SK-N-SH (cell line): ENCODE data around the gene TMEM38A. TPM values are rescaled to one million over a fixed set of nuclear protein-coding genes. Genes with fewer than 3 reads are reported as not detected.

Experiments used
- CTCF ChIA-PET: fragments of 300-600, 350-600 bp; formaldehyde crosslinking; extraction: SDS; loops from one replicate; lab custom pipeline; 2021; lab: Yijun Ruan, JAX
- POLR2A ChIA-PET: fragments of 350-600 bp; sonication (Branson Sonifier 250); formaldehyde crosslinking; extraction: SDS; loops from one replicate; lab custom pipeline; 2020; ENCODE audit warnings: antibody characterized with exemption, inconsistent platforms; lab: Yijun Ruan, JAX
- DNase-seq: peaks from one replicate; pipeline ENCODE4 v3.0.0; 2012
- H2AFZ ChIP-seq: fragments of 200-600 bp; sonication (generic); 2 replicates; pipeline ENCODE4 v1.8.1; 2016; ENCODE audit warnings: antibody characterized with exemption, mild to moderate bottlenecking, low read depth
- H3F3A ChIP-seq: fragments of 200-600 bp; sonication (generic); replicated peaks from 2 replicates; pipeline ENCODE3; 2016; ENCODE audit warnings: antibody characterized with exemption, mild to moderate bottlenecking; ENCODE audit not compliant: insufficient read depth
- H3K27ac ChIP-seq, 2 experiments: fragments of 200-500 bp in 1 of 2; fragments of 200-600 bp in 1 of 2; sonication (Bioruptor generic) in 1 of 2; sonication (generic), shearing (Covaris generic) in 1 of 2; 2 replicates each; pipeline versions ENCODE4 v1.5.1 to v1.6.1; 2014 to 2016; ENCODE audit warnings: low read depth in 2 of 2, inconsistent platforms in 1 of 2, low read length in 1 of 2, mild to moderate bottlenecking in 1 of 2, mixed read lengths in 1 of 2
- H3K27me3 ChIP-seq: fragments of 200-600 bp; sonication (generic), shearing (Covaris generic); 2 replicates; pipeline ENCODE4 v1.6.1; 2016; ENCODE audit warnings: mixed run types; ENCODE audit not compliant: insufficient read depth
- H3K36me3 ChIP-seq, 2 experiments: fragments of 200-500 bp in 1 of 2; fragments of 200-600 bp in 1 of 2; sonication (Bioruptor generic) in 1 of 2; sonication (generic) in 1 of 2; replicated peaks in 1 of 2; 2 replicates each; pipeline versions ENCODE3 to v1.5.1; 2014 to 2016; ENCODE audit warnings: low read length in 1 of 2, mild to moderate bottlenecking in 1 of 2; ENCODE audit not compliant: insufficient read depth in 2 of 2, control insufficient read depth in 1 of 2
- H3K4me1 ChIP-seq, 2 experiments: fragments of 200-500 bp in 1 of 2; fragments of 200-600 bp in 1 of 2; sonication (Bioruptor generic) in 1 of 2; sonication (generic), shearing (Covaris generic) in 1 of 2; 2 replicates each; pipeline versions ENCODE4 v1.5.1 to v1.6.1; 2014 to 2016; ENCODE audit warnings: low read depth in 1 of 2, low read length in 1 of 2, mixed run types in 1 of 2; ENCODE audit not compliant: insufficient read depth in 2 of 2, control insufficient read depth in 1 of 2
- H3K4me2 ChIP-seq: fragments of 200-600 bp; sonication (generic), shearing (Covaris generic); 2 replicates; pipeline ENCODE4 v1.6.1; 2017; ENCODE audit warnings: mixed run types
- H3K4me3 ChIP-seq, 2 experiments: fragments of 200-500 bp in 1 of 2; fragments of 200-600 bp in 1 of 2; sonication (Bioruptor generic) in 1 of 2; sonication (generic), shearing (Covaris generic) in 1 of 2; 2 replicates each; pipeline versions ENCODE4 v1.5.1 to v1.8.1; 2014 to 2016; ENCODE audit warnings: low read depth in 2 of 2, inconsistent platforms in 1 of 2, low read length in 1 of 2, mild to moderate bottlenecking in 1 of 2, mixed read lengths in 1 of 2, moderate library complexity in 1 of 2
- H3K79me2 ChIP-seq: fragments of 200-600 bp; sonication (generic); 2 replicates; pipeline ENCODE4 v1.8.1; 2017; ENCODE audit warnings: mild to moderate bottlenecking; ENCODE audit not compliant: insufficient read depth
- H3K9ac ChIP-seq: fragments of 200-600 bp; sonication (generic); 2 replicates; pipeline ENCODE4 v1.6.1; 2017; ENCODE audit warnings: mixed run types
- H3K9me2 ChIP-seq: fragments of 200-600 bp; sonication (generic); 2 replicates; pipeline ENCODE4 v1.6.1; 2017; ENCODE audit warnings: mixed run types
- H3K9me3 ChIP-seq: fragments of 200-600 bp; sonication (generic); 2 replicates; pipeline ENCODE4 v1.6.1; 2017; ENCODE audit warnings: mixed run types, mild to moderate bottlenecking, moderate library complexity
- H4K20me1 ChIP-seq: fragments of 200-600 bp; sonication (generic); 2 replicates; pipeline ENCODE4 v1.6.1; 2017; ENCODE audit warnings: mild to moderate bottlenecking, mixed run types; ENCODE audit not compliant: insufficient read depth
- FOSL2 ChIP-seq: IDR thresholded peaks from 2 replicates; pipeline ENCODE4 v1.4.0; 2012; ENCODE audit warnings: low read depth, mild to moderate bottlenecking, moderate library complexity, borderline replicate concordance
- FOXJ3 ChIP-seq: sonication (generic); formaldehyde crosslinking; IDR thresholded peaks from 2 replicates; pipeline ENCODE4 v1.5.1; 2020; ENCODE audit warnings: mild to moderate bottlenecking, missing genetic modification reagents
- FOXM1 ChIP-seq: IDR thresholded peaks from 2 replicates; pipeline ENCODE4 v1.4.0; 2012; ENCODE audit warnings: low read depth, mild to moderate bottlenecking
- GABPA ChIP-seq: IDR thresholded peaks from 2 replicates; pipeline ENCODE4 v1.4.0; 2012; ENCODE audit warnings: low read depth, mild to moderate bottlenecking
- GATA2 ChIP-seq: sonication (generic); formaldehyde crosslinking; IDR thresholded peaks from 2 replicates; pipeline ENCODE4 v1.5.0; 2020; ENCODE audit warnings: mild to moderate bottlenecking, missing genetic modification reagents
- JUND ChIP-seq: IDR thresholded peaks from 2 replicates; pipeline ENCODE4 v1.4.0; 2012
- MEF2A ChIP-seq: IDR thresholded peaks from 2 replicates; pipeline ENCODE4 v1.4.0; 2012; ENCODE audit warnings: low read depth, borderline replicate concordance
- MXI1 ChIP-seq: IDR thresholded peaks from 2 replicates; pipeline ENCODE4 v1.6.1; 2012; ENCODE audit warnings: mild to moderate bottlenecking, low read depth, low read length, improper control_type of control experiment
- NRF1 ChIP-seq: IDR thresholded peaks from 2 replicates; pipeline ENCODE4 v1.6.1; 2012; ENCODE audit warnings: low read depth, mild to moderate bottlenecking, low read length
- RFX5 ChIP-seq: IDR thresholded peaks from 2 replicates; pipeline ENCODE4 v1.6.1; 2012; ENCODE audit warnings: mild to moderate bottlenecking, improper control_type of control experiment, low read length
- RXRA ChIP-seq: IDR thresholded peaks from 2 replicates; pipeline ENCODE4 v1.4.0; 2012; ENCODE audit warnings: low read depth, mild to moderate bottlenecking, borderline replicate concordance
- SMC3 ChIP-seq: IDR thresholded peaks from 2 replicates; pipeline ENCODE4 v1.6.1; 2012; ENCODE audit warnings: low read depth, low read length, improper control_type of control experiment
- TEAD4 ChIP-seq: IDR thresholded peaks from 2 replicates; pipeline ENCODE4 v1.4.0; 2012; ENCODE audit warnings: mild to moderate bottlenecking, borderline replicate concordance; ENCODE audit not compliant: insufficient read depth
- WGBS: methylation state at CpG from one replicate; pipeline ENCODE4 v1.1.6; 2017; ENCODE audit warnings: low lambda C conversion rate; 5-methylcytosine and 5-hydroxymethylcytosine counted together
- polyA plus RNA-seq, 3 experiments: library from polyadenylated mRNA; depleted of rRNA; stranded (reverse); fragments of >200 nt; gene quantifications; 2 replicates each; pipeline ENCODE4 v1.2.3, GENCODE V29; 2012
- TF ChIP-seq, protein P1 (sequence below): IDR thresholded peaks from 2 replicates; pipeline ENCODE4 v1.4.0; 2012; ENCODE audit warnings: low read depth
- TF ChIP-seq, protein P2 (sequence below): fragments of 150-350 bp; IDR thresholded peaks from 2 replicates; pipeline ENCODE4 v1.6.1; 2016; ENCODE audit warnings: mild to moderate bottlenecking, low read depth, low read length
- TF ChIP-seq, protein P3 (sequence below): IDR thresholded peaks from 2 replicates; pipeline ENCODE4 v1.4.0; 2012; ENCODE audit warnings: low read depth, borderline replicate concordance
- TF ChIP-seq, protein P4 (sequence below): IDR thresholded peaks from 2 replicates; pipeline ENCODE4 v1.6.1; 2012; ENCODE audit warnings: mild to moderate bottlenecking, low read depth, low read length, moderate library complexity

Gene TMEM38A
- polyA plus RNA-seq, 1 of the 3 experiments (the other 2 are of a cell fraction): 3.3 TPM

- TF ChIP-seq FOXJ3 (no peak), GABPA (no peak), NRF1 (no peak)
These were observed 37.9 kb upstream of the TMEM38A start (continued) for GRCh38 chr19:16623066-16623465.

DNA sequence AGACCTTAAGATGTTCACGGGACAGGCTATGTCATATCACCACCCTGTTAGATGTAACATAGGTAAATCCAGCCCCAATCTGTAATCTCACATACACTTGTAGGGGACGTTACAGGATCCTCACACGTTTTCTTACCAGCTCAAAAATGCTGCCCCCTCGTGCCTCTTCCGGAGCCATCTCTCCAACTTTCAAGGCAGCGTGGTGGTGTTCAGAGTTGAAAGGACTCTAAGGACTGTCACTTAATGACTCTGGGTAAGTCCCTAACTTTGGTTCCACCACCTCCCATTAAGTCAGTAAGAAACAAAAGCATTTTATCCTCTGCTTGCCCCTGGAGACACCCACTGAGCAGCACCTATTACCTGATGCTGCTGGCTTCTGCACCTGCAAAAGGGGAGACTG is 37.4 kb upstream of the TMEM38A start:
- Histone ChIP-seq H3K4me1 (peaks cover 6 to 27% of the 10 kb centered on the region in 2 experiments; a peak in 2 of 4 replicates), H3K36me3 (peaks cover 0 to 34% of the 10 kb centered on the region in 2 experiments), H3K79me2 (peaks cover 93% of the 10 kb centered on the region), H2AFZ (no peak overlapping the region), H3F3A (no peaks in the 10 kb centered on the region), H3K4me2 (no peak overlapping the region), H3K9ac (no peak overlapping the region), H3K27me3 (no peaks in the 10 kb centered on the region), H3K27ac (no peak overlapping the region), H3K9me3 (no peaks in the 10 kb centered on the region), H3K4me3 (no peak overlapping the region), H4K20me1 (peaks cover 89% of the 10 kb centered on the region), H3K9me2 (no peaks in the 10 kb centered on the region)
- WGBS: 98% methylated on average over 6 of the region's 6 CpGs
- CTCF ChIA-PET: interaction anchor here (0.6 kb wide), 1 partner anchor 11 kb away, joined by 3 read pairs; no protein-coding TSS in a partner anchor
- no peak for DNase-seq
- POLR2A ChIA-PET: no interaction called here
- TF ChIP-seq FOXJ3: no peak
- no peak for TF ChIP-seq RXRA
- TF ChIP-seq, protein P1, sequence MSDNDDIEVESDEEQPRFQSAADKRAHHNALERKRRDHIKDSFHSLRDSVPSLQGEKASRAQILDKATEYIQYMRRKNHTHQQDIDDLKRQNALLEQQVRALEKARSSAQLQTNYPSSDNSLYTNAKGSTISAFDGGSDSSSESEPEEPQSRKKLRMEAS: no peak
- no peak for TF ChIP-seq FOSL2
- no peak for TF ChIP-seq FOXM1
- no peak for TF ChIP-seq JUND
- TF ChIP-seq TEAD4: no peak
- TF ChIP-seq, protein P2, sequence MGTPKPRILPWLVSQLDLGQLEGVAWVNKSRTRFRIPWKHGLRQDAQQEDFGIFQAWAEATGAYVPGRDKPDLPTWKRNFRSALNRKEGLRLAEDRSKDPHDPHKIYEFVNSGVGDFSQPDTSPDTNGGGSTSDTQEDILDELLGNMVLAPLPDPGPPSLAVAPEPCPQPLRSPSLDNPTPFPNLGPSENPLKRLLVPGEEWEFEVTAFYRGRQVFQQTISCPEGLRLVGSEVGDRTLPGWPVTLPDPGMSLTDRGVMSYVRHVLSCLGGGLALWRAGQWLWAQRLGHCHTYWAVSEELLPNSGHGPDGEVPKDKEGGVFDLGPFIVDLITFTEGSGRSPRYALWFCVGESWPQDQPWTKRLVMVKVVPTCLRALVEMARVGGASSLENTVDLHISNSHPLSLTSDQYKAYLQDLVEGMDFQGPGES: no peak
- no peak for TF ChIP-seq SMC3
- TF ChIP-seq GABPA: no peak

GRCh38 chr19:16624236-16624635 is 36.7 kb upstream of the TMEM38A start:
- Histone ChIP-seq H3K9me3 (no peaks in the 10 kb centered on the region), H3K27me3 (no peaks in the 10 kb centered on the region), H3K9ac (no peak overlapping the region), H3K27ac (no peak overlapping the region), H2AFZ (no peak overlapping the region), H4K20me1 (peaks cover 82% of the 10 kb centered on the region), H3K4me2 (no peak overlapping the region), H3K4me1 (peaks cover 6 to 24% of the 10 kb centered on the region in 2 experiments; a peak in 2 of 4 replicates), H3K79me2 (peaks cover 86% of the 10 kb centered on the region), H3K9me2 (no peaks in the 10 kb centered on the region), H3F3A (peaks cover 4% of the 10 kb centered on the region), H3K36me3 (peaks cover 0 to 34% of the 10 kb centered on the region in 2 experiments), H3K4me3 (no peak overlapping the region)
- ChIA-PET POLR2A (no interaction called here), CTCF (no interaction called here)
- 95% methylated on average over 10 of the region's 10 CpGs for WGBS
- no peak for DNase-seq
- TF ChIP-seq MXI1 (no peak), FOXM1 (no peak), NRF1 (no peak), MEF2A (no peak), SMC3 (no peak), RFX5 (no peak), GATA2 (CRISPR knock-in tag) (no peak), FOXJ3 (no peak), GABPA (no peak), JUND (no peak)
- TF ChIP-seq, protein P3, sequence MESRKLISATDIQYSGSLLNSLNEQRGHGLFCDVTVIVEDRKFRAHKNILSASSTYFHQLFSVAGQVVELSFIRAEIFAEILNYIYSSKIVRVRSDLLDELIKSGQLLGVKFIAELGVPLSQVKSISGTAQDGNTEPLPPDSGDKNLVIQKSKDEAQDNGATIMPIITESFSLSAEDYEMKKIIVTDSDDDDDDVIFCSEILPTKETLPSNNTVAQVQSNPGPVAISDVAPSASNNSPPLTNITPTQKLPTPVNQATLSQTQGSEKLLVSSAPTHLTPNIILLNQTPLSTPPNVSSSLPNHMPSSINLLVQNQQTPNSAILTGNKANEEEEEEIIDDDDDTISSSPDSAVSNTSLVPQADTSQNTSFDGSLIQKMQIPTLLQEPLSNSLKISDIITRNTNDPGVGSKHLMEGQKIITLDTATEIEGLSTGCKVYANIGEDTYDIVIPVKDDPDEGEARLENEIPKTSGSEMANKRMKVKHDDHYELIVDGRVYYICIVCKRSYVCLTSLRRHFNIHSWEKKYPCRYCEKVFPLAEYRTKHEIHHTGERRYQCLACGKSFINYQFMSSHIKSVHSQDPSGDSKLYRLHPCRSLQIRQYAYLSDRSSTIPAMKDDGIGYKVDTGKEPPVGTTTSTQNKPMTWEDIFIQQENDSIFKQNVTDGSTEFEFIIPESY: no peak
- TF ChIP-seq, protein P2: no peak
- TF ChIP-seq, protein P4, sequence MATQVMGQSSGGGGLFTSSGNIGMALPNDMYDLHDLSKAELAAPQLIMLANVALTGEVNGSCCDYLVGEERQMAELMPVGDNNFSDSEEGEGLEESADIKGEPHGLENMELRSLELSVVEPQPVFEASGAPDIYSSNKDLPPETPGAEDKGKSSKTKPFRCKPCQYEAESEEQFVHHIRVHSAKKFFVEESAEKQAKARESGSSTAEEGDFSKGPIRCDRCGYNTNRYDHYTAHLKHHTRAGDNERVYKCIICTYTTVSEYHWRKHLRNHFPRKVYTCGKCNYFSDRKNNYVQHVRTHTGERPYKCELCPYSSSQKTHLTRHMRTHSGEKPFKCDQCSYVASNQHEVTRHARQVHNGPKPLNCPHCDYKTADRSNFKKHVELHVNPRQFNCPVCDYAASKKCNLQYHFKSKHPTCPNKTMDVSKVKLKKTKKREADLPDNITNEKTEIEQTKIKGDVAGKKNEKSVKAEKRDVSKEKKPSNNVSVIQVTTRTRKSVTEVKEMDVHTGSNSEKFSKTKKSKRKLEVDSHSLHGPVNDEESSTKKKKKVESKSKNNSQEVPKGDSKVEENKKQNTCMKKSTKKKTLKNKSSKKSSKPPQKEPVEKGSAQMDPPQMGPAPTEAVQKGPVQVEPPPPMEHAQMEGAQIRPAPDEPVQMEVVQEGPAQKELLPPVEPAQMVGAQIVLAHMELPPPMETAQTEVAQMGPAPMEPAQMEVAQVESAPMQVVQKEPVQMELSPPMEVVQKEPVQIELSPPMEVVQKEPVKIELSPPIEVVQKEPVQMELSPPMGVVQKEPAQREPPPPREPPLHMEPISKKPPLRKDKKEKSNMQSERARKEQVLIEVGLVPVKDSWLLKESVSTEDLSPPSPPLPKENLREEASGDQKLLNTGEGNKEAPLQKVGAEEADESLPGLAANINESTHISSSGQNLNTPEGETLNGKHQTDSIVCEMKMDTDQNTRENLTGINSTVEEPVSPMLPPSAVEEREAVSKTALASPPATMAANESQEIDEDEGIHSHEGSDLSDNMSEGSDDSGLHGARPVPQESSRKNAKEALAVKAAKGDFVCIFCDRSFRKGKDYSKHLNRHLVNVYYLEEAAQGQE: no peak
